ENCODE data around the gene KDM1A. TPM values are rescaled to one million over a fixed set of nuclear protein-coding genes. Genes with fewer than 3 reads are reported as not detected.

Gene KDM1A
- total RNA-seq, 1 donor from 2014 or later = 97.2 TPM

DNA sequence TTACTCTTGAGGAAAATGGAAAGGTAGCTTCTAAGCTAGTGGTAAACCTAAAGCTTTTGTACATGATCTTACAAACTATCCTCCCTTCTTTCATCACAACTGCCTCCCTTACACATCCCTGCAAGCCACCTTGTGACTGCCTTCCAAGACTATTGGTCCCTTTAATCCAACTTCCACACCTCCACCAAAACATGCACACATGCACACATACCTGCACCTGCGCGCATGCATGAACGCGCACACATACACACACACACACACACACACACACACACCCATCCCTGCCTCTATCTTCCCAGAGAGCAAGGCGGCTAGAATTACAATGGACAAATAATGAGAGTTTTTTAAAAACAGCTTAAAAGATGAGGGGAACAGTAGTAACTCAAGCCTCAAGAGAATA lies 91.1 kb downstream of the KDM1A start:
- DNase-seq (ENCODE audit: low read depth in 2 of 2) = no peak

GRCh38 chr1:23111600-23112535 lies 92.6 kb downstream of the KDM1A start:
- no peak for DNase-seq (ENCODE audit: low read depth in 2 of 2)

DNA sequence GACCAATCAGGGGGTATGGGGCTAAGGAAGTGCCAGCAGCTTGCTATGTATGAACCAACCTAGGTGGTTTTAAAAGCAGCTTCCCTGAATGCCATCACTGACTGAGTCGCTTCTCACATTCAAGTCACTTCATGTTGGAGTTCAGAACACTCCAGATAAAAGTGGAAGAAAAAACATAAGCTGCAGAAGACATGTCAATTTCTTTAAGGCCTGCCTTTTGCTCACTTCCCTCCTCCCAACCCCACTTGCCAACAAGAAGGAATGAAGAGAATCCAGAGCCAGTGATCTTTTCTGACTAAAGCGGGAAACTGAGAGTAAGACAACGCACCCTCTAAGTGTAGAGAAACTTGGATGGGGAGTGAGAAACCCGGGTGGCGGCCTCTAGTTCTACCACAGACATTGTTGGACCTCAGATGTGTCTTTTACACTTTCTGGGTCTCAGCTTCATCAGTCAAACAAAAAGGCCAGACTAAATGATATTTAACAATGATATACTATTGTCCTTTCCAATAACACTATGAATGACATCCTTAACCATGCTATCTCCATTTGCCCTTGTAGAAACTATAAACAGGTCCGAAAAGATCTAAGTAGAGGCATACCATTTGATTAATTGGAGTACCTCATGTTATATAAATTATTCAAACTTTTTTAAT lies 95.3 kb downstream of the KDM1A start:
- DNase-seq (ENCODE audit: low read depth in 2 of 2) = peak in 1 of 2 donors; percentile 17

DNA sequence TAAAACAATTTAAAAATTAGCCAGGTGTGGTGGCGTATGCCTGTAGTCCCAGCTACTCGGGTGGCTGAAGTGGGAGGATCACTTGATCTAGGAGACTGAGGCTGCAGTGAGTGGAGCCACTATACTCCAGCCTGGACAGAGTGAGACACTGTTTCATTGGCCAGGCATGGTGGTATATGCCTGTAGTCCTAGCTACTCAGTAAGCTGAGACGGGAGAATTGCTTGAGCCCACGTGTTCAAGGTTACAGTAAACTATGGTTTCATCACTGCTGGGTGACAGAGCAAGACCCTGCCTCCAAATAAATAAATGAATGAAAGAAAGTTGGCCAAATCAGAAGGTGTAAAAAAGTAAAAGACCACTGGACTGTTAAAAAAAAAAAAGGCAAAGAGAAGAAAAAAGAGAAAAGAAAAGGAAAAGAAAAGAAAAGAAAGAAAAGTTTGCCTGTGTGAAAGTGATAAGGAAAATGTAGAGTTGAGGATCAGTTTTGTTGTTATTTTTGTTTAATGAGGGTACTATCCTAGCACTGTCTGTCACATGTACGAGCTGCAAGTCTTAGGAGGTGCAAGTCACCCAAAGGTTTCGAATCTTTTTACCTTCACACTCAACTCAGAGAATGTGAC lies 97.1 kb downstream of the KDM1A start:
- DNase-seq (ENCODE audit: low read depth in 2 of 2) = no peak

DNA sequence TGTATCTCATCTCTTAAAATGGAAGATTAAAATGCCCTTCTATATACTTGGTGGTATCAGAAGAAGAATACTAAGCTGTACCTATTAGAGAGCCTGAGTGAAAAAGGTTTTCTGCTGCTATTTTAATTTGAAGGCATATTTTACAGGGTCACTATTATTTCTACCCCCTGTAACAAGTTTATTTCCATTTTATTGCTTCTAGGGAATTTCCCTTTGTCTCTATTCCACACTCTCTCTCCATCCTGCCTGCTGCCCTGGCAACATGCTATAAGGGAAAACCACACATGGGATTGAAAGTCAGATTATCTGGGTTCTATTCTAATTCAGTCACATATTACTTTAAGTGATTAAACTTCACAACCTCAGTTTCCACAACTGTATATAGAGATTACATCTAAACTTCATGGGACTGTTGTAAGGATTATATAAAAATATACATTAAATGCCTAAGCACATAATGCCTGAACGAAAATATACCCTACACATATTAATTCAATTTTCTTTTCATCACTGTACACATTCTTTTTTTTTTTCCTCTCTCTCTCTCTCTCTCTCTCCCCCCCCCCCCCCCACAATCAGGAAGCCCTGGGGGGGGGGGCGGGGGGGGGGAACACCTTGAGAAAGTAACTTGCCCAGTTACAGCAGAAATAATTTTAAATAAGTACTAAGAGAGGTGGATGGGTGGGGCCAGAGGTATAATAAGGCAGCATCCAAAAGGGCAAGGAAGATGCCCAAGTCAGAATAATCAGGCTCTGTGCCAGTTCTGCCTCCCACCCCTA lies 97.8 kb downstream of the KDM1A start:
- DNase-seq (ENCODE audit: low read depth in 2 of 2) = peak; percentile 38 to 62

DNA sequence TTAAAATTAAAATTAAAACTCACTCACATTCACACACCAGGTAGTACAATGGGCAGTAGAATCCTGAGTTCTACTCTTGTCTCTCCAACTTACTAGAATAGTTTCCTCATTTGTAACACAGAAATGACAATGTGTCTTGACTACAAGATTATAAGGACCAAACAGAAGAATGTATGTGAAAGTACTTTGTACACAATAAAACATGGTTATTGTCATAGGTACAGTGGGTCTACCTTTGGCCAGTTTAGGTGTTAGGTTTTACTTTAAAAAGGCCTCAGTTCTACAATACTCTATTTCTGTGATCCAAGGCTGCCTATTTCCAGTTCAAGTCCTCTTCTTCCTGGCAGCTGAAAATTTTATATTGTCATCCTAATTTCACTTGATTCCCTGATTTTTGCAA lies 99.1 kb downstream of the KDM1A start:
- no peak for DNase-seq (ENCODE audit: low read depth in 2 of 2)

DNA sequence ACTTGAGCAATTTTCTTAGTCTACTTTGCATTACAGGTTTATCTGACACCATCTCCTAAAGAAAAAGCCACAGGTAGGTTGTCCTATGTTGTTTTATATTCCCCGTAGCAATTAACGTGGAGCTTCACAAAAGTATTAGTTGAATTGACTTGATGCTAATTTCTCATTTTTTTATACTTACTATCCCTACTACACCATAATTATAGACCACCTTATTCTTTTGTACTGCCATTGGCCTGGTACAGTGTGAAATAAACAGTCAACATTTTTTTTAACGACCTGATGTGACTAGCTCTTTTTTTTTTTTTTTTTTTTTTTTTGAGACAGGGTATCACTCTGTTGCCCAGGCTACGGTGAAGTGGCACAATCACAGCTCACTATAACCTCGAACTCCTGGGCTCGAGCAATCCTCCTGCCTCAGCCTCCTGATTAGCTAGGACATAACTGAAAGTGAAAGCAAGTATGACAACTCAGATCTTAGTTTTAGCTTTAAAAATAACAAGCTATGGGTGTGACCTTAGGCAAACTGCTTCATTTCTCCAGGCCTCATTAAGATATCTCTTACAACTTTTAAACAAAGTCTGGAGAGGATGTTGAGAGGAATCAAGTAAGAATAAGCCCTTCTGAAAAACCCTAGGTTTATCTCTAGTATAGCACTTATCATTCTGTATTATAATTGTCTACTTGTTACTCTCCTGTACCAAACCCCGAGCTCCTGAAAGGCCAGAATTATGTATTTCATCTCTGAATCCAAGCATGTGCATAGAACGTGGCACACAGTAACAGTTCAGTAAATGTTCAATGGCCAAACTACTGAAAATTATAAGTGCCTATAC lies 99.9 kb downstream of the KDM1A start:
- no peak for DNase-seq (ENCODE audit: low read depth in 2 of 2)

GRCh38 chr1:23120383-23120782 lies 101.1 kb downstream of the KDM1A start:
- no peak for DNase-seq (ENCODE audit: low read depth in 2 of 2)

DNA sequence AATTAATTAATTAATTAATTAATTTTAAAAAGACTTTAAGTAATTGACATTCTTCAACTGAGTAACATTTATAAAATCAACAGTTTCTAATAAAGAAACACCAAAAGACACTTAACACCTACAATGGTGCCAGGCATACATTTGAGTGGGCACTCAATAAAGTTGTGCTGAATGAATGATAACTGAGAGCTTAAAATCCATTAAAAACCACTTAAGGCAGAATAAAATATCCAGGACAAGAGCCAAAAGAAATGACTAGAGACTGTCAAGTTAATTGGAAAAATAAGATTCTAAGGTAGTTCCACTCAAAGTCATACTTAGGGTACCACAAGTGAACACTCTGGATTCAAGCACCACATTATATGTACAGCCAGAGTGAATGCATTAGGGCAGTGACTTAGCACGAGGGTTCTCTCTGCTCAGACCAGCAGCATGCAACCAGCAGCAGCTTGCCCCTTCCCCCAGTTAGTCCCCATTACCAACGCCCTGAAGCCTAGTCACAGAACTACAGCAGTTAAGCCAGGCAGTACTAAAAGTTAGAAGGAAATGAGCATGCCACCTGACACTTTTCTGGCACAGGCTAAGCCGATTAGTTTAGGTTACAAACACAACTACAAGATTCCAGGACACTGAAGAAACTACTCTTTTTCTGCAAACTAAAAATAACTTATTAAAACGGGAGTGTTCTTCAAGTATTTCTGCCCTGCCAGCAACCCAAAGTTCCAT lies 102.9 kb downstream of the KDM1A start:
- DNase-seq (ENCODE audit: low read depth in 2 of 2) = peak in 1 of 2 donors; percentile 58

- DNase-seq (ENCODE audit: low read depth in 2 of 2) = no peak
These were observed 103.5 kb downstream of the KDM1A start for GRCh38 chr1:23122796-23123195.

- no peak for DNase-seq (ENCODE audit: low read depth in 2 of 2)
These were observed 104.3 kb downstream of the KDM1A start for GRCh38 chr1:23123528-23123927.

DNA sequence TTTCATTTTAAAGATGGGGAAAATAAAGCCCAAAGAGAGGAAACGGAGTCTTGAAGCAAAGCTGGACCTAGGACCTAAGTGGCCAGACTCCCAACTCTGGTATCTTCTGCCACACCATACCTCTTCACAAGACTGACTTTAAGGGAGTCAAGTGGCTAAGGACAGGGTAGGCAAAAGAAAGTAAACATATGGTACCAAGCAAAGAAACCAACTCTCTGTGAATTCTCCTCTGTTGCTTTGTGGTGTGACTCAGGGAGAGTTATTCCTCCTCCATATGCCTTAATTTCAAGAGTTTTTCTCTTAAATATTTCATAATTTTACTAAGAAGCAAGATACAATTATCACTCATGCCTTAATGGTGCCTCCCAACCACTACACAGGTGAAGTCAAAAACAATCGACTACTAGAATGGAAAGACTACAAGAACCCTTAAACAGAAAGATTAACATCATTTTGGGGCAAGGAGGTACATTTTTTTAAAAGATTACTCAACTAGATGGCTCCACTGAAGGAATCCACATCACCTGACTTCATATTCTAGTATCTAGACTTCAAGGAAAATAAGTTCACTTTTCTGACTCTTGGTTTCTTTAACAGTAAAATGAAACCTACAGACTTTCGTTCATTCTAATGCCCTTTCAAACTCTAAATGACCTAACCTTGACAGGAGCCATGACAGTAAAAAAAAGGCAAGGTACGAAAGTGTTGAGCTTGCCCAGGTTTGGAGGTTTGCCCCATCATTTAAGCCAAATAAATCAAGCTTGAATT lies 105.2 kb downstream of the KDM1A start:
- DNase-seq (ENCODE audit: low read depth in 2 of 2) = no peak

DNA sequence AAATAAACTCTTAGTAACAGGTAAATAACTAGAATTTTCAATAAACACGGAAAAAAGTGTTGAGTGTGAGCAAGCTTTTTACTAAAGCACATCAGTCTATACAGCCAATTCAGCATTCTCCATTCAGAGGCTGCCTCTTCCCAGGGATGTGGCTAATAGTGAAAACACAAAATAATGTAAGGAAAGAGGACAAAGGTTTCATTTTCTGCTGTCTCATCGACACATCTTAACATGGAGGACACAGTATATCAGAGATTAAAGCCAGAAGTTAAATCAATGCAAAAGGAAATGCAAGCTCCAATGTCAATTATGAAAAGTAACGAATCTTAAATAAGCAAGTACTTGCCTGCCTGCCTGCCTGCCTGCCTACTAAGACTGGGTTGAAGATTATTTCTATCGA lies 106.2 kb downstream of the KDM1A start:
- no peak for DNase-seq (ENCODE audit: low read depth in 2 of 2)

GRCh38 chr1:23126200-23126599 lies 106.9 kb downstream of the KDM1A start:
- DNase-seq (ENCODE audit: low read depth in 2 of 2) = no peak

DNA sequence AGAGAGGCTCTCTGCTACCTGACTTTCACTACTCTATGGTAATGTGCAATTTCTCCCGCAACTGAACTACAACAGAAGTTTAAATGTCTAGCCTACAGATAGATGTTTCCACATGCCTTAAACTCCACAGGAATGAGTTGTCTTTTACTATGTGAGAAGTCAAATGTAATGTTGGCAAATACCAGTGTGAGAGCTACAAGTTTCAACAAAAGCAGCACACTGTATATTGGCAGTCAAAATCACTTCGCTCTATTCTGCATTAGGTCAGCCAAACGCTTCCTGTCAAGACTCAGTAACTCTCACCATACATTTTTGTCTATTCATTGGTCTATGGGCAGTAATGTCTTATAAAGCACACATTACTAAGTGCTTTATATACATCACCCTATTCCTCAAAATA lies 107.5 kb downstream of the KDM1A start:
- DNase-seq (ENCODE audit: low read depth in 2 of 2) = peak in 1 of 2 donors; percentile 43

DNA sequence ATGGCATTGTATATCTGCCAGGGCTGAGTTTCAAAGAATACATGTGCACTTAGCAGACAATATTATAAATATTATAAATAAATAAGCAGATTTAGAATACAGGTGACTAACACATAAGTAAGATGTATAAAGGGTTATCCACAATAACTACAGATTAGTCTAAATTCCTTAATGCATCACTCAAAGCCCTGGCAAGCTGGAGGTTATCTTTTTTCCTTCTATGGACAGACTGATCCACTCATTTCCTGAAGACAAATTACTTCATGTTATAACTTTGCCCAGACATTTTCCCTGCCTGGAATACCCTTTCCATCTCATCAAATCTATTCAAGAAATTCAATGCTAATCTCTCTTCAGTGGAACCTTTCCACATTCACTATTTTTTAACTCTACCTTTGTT lies 110.6 kb downstream of the KDM1A start:
- DNase-seq (ENCODE audit: low read depth in 2 of 2) = peak in 1 of 2 donors; percentile 71

- DNase-seq (ENCODE audit: low read depth in 2 of 2) = peak in 1 of 2 donors; percentile 53
These were observed 112.8 kb downstream of the KDM1A start for GRCh38 chr1:23132033-23132432.
